IMR-90 (cell line): Measurements from ENCODE around the gene BROX. TPM values are rescaled to one million over a fixed set of nuclear protein-coding genes. Genes with fewer than 3 reads are reported as not detected.

Experiments used
- ATAC-seq: fragments of 200-7000 bp; cut with Tn5 transposase; 2 replicates; pipeline ENCODE4 v1.9.1; 2020; ENCODE audit warnings: low read depth, mild to moderate bottlenecking, moderate library complexity
- BruUV-seq: library from RNA; stranded (reverse); fragments of 400-500 nt; replicated peaks from 2 replicates; lab custom pipeline; 2021; lab: Mats Ljungman, UMichigan
- CTCF ChIA-PET: fragments of 300-600 bp; formaldehyde crosslinking; extraction: SDS; loops from one replicate; lab custom pipeline; 2021; ENCODE audit warnings: antibody characterized with exemption; lab: Yijun Ruan, JAX
- POLR2A ChIA-PET: fragments of 300-600 bp; sonication (Branson Sonifier 250); formaldehyde crosslinking; loops from one replicate; lab custom pipeline; 2022; ENCODE audit warnings: antibody characterized with exemption; ENCODE audit not compliant: unreplicated experiment; lab: Charles Lee
- DNase-seq: peaks from one replicate; pipeline ENCODE4 v3.0.0; 2013
- H2AFZ ChIP-seq: replicated peaks from 2 replicates; pipeline ENCODE3; 2013; ENCODE audit warnings: low read length, mild to moderate bottlenecking; ENCODE audit not compliant: poor library complexity
- H2AK5ac ChIP-seq: 2 replicates; pipeline ENCODE4 v1.6.1; 2013; ENCODE audit warnings: low read depth, low read length, inconsistent platforms
- H2AK9ac ChIP-seq: replicated peaks from 2 replicates; pipeline ENCODE3; 2013; ENCODE audit warnings: mild to moderate bottlenecking, low read depth, low read length, moderate library complexity; ENCODE audit not compliant: poor library complexity
- H2BK120ac ChIP-seq: 2 replicates; pipeline ENCODE4 v1.6.1; 2013; ENCODE audit warnings: low read depth, low read length, inconsistent platforms
- H2BK15ac ChIP-seq: 3 replicates; pipeline ENCODE4 v1.6.1; 2013; ENCODE audit warnings: low read depth, low read length, inconsistent platforms
- H2BK20ac ChIP-seq: 2 replicates; pipeline ENCODE4 v1.6.1; 2013; ENCODE audit warnings: low read depth, mild to moderate bottlenecking, inconsistent platforms, low read length, moderate library complexity
- H2BK5ac ChIP-seq: 2 replicates; pipeline ENCODE4 v1.6.1; 2013; ENCODE audit warnings: mild to moderate bottlenecking, low read depth, low read length, inconsistent platforms; ENCODE audit not compliant: poor library complexity, severe bottlenecking
- H3K14ac ChIP-seq: replicated peaks from 2 replicates; pipeline ENCODE4 v1.6.1; 2013; ENCODE audit warnings: low read depth, low read length, inconsistent platforms
- H3K18ac ChIP-seq: 2 replicates; pipeline ENCODE4 v1.6.1; 2013; ENCODE audit warnings: low read depth, low read length, control low read depth
- H3K23ac ChIP-seq: 2 replicates; pipeline ENCODE4 v1.6.1; 2013; ENCODE audit warnings: low read depth, low read length, inconsistent platforms
- H3K27ac ChIP-seq: 2 replicates; pipeline ENCODE4 v1.5.1; 2013; ENCODE audit warnings: mild to moderate bottlenecking, control low read depth, low read length; ENCODE audit not compliant: insufficient read depth
- H3K27me3 ChIP-seq: 2 replicates; pipeline ENCODE4 v1.6.1; 2013; ENCODE audit warnings: low read length; ENCODE audit not compliant: control insufficient read depth, insufficient read depth
- H3K36me3 ChIP-seq: 2 replicates; pipeline ENCODE4 v1.6.1; 2013; ENCODE audit warnings: low read length, mixed read lengths; ENCODE audit not compliant: control insufficient read depth, insufficient read depth
- H3K4ac ChIP-seq: 2 replicates; pipeline ENCODE4 v1.6.1; 2013; ENCODE audit warnings: low read depth, low read length, inconsistent platforms
- H3K4me1 ChIP-seq: 2 replicates; pipeline ENCODE4 v1.6.1; 2013; ENCODE audit warnings: low read length, mixed read lengths; ENCODE audit not compliant: control insufficient read depth, insufficient read depth
- H3K4me2 ChIP-seq: 2 replicates; pipeline ENCODE4 v1.6.1; 2013; ENCODE audit warnings: low read depth, mild to moderate bottlenecking, control low read depth, low read length, moderate library complexity
- H3K4me3 ChIP-seq: 2 replicates; pipeline ENCODE4 v1.5.1; 2013; ENCODE audit warnings: low read depth, mild to moderate bottlenecking, control low read depth, low read length, moderate library complexity; ENCODE audit not compliant: insufficient read depth
- H3K56ac ChIP-seq: 2 replicates; pipeline ENCODE4 v1.6.1; 2013; ENCODE audit warnings: low read length, inconsistent platforms; ENCODE audit not compliant: insufficient read depth; ENCODE audit errors: extremely low read depth
- H3K79me1 ChIP-seq, 2 experiments: 2 replicates each; pipeline ENCODE4 v1.6.1; 2013; ENCODE audit warnings: low read length in 2 of 2, inconsistent platforms in 1 of 2, low read depth in 1 of 2
- H3K9ac ChIP-seq: 2 replicates; pipeline ENCODE4 v1.6.1; 2013; ENCODE audit warnings: low read depth, low read length, control low read depth
- H3K9me1 ChIP-seq: 2 replicates; pipeline ENCODE4 v1.6.1; 2013; ENCODE audit warnings: low read length, inconsistent platforms; ENCODE audit not compliant: insufficient read depth
- H3K9me3 ChIP-seq: 2 replicates; pipeline ENCODE4 v1.6.1; 2013; ENCODE audit warnings: low read length; ENCODE audit not compliant: control insufficient read depth, insufficient read depth
- H4K20me1 ChIP-seq: 2 replicates; pipeline ENCODE4 v1.6.1; 2013; ENCODE audit warnings: low read length, inconsistent platforms; ENCODE audit not compliant: insufficient read depth
- H4K5ac ChIP-seq: 2 replicates; pipeline ENCODE4 v1.6.1; 2013; ENCODE audit warnings: mild to moderate bottlenecking, low read depth, low read length, control low read depth
- H4K8ac ChIP-seq, 2 experiments: 2 replicates each; pipeline ENCODE4 v1.6.1; 2013; ENCODE audit warnings: low read depth in 2 of 2, low read length in 2 of 2, control low read depth in 1 of 2, inconsistent platforms in 1 of 2
- H4K91ac ChIP-seq: 2 replicates; pipeline ENCODE4 v1.6.1; 2013; ENCODE audit warnings: low read depth, low read length, inconsistent platforms; ENCODE audit not compliant: insufficient read depth
- MAFK ChIP-seq: IDR thresholded peaks from 2 replicates; pipeline ENCODE4 v1.6.1; 2012; ENCODE audit warnings: low read depth, low read length, improper control_type of control experiment
- RCOR1 ChIP-seq: IDR thresholded peaks from 2 replicates; pipeline ENCODE4 v1.6.1; 2012; ENCODE audit warnings: mild to moderate bottlenecking, low read length, improper control_type of control experiment; ENCODE audit not compliant: insufficient replicate concordance
- WGBS, 2 experiments: methylation state at CpG; one replicate each; pipeline versions ENCODE4 v1.1.5 to v1.1.7; 2013; ENCODE audit warnings: missing lambda C conversion rate in 2 of 2; ENCODE audit not compliant: insufficient read length in 1 of 2; ENCODE audit errors: extremely low coverage in 2 of 2; 5-methylcytosine and 5-hydroxymethylcytosine counted together
- dilution Hi-C: fragments of 300-500 bp; cut with HindIII; formaldehyde crosslinking; loops from one replicate; pipeline ENCODE4 v1.14.3; 2018; ENCODE audit warnings: low sequenced_read_pairs; ENCODE audit not compliant: unreplicated experiment
- in situ Hi-C: fragments of 300-500 bp; cut with MboI; formaldehyde crosslinking; loops from 3 replicates; pipeline ENCODE4 v1.14.3; 2019; ENCODE audit warnings: low sequenced_read_pairs, inconsistent platforms, mixed read lengths
- intact Hi-C: fragments of 100-400 bp; cut with micrococcal nuclease; formaldehyde crosslinking; loops from 2 replicates; pipeline ENCODE4 v1.10.0; 2022
- polyA plus RNA-seq, 3 experiments: library from polyadenylated mRNA; depleted of rRNA; stranded (reverse); fragments of >200 nt; gene quantifications; 2 replicates each; pipeline ENCODE4 v1.2.3, GENCODE V29; 2012; ENCODE audit warnings: low replicate concordance in 1 of 3
- total RNA-seq: library from RNA; depleted of rRNA; stranded (reverse); fragments of >200 nt; gene quantifications from 2 replicates; pipeline ENCODE4 v1.2.3, GENCODE V29; 2012

BROX gene
- total and polyA plus RNA-seq, 2 of the 4 experiments (the other 2 are of a cell fraction): 6.8 to 43.4 TPM

DNA sequence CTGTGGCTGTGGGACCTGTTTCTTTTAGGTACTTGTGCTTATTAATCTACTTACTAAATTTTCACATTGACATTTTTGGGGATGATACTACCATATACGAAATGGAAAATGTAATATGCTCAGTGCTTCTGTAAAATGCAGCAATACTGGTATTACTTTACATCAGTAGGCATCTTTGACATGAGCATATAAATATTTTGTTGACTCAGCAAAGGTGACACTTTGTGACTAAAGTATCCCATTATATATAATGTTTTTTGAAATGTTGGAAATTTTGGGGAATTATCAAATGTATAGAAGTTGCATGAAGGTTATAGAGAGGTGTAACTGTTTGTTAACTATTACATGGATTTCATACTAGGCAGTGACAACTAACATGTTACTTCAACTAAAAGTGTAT lies 22.4 kb downstream of the BROX start:
- no peak overlapping the region for H4K5ac ChIP-seq
- H2AK5ac ChIP-seq: no peak overlapping the region
- ChIA-PET POLR2A (no interaction called here), CTCF (no interaction called here)
- H3K14ac ChIP-seq: no peak overlapping the region
- no peaks in the 10 kb centered on the region for H3K79me1 ChIP-seq
- no peak overlapping the region for H2AK9ac ChIP-seq
- H4K8ac ChIP-seq: no peak overlapping the region
- H3K27ac ChIP-seq: no peak overlapping the region
- in situ Hi-C loops: no loop called here
- H3K27me3 ChIP-seq: no peaks in the 10 kb centered on the region
- H3K18ac ChIP-seq: no peak overlapping the region
- H3K23ac ChIP-seq: no peak overlapping the region
- H3K9ac ChIP-seq: no peak overlapping the region
- H4K91ac ChIP-seq: no peak overlapping the region
- no peak overlapping the region for H2AFZ ChIP-seq
- no peak overlapping the region for H3K4me3 ChIP-seq
- H2BK15ac ChIP-seq: no peak overlapping the region
- no peak overlapping the region for H2BK20ac ChIP-seq
- DNase-seq: no peak
- no peak overlapping the region for H3K56ac ChIP-seq
- no TSS peak for BruUV-seq
- no peaks in the 10 kb centered on the region for H4K20me1 ChIP-seq
- H2BK120ac ChIP-seq: no peak overlapping the region
- H3K36me3 ChIP-seq: peaks cover 22% of the 10 kb centered on the region
- no peak overlapping the region for H2BK5ac ChIP-seq
- WGBS, 2 experiments: no CpG with 5 or more reads among the region's 1 CpG
- TF ChIP-seq MAFK (peak; percentile 95), RCOR1 (no peak)
- ATAC-seq: no peak
- dilution Hi-C loops: no loop called here
- peaks cover 6% of the 10 kb centered on the region for H3K4me1 ChIP-seq
- no peak overlapping the region for H3K4ac ChIP-seq
- H3K9me1 ChIP-seq: no peaks in the 10 kb centered on the region
- intact Hi-C loops: loop anchor here (2.0 kb wide), 1 partner anchor 14 kb away; no protein-coding TSS in a partner anchor
- no peaks in the 10 kb centered on the region for H3K9me3 ChIP-seq
- no peak overlapping the region for H3K4me2 ChIP-seq
